SK-N-SH (cell line): ENCODE measurements around the gene GMPPA. TPM values are rescaled to one million over a fixed set of nuclear protein-coding genes. Genes with fewer than 3 reads are reported as not detected.

ENCODE experiments used
- CTCF ChIA-PET: fragments of 300-600, 350-600 bp; formaldehyde crosslinking; extraction: SDS; loops from one replicate; lab custom pipeline; 2021; lab: Yijun Ruan, JAX
- POLR2A ChIA-PET: fragments of 350-600 bp; sonication (Branson Sonifier 250); formaldehyde crosslinking; extraction: SDS; loops from one replicate; lab custom pipeline; 2020; ENCODE audit warnings: antibody characterized with exemption, inconsistent platforms; lab: Yijun Ruan, JAX
- DNase-seq: peaks from one replicate; pipeline ENCODE4 v3.0.0; 2012
- H2AFZ ChIP-seq: fragments of 200-600 bp; sonication (generic); 2 replicates; pipeline ENCODE4 v1.8.1; 2016; ENCODE audit warnings: antibody characterized with exemption, mild to moderate bottlenecking, low read depth
- H3F3A ChIP-seq: fragments of 200-600 bp; sonication (generic); replicated peaks from 2 replicates; pipeline ENCODE3; 2016; ENCODE audit warnings: antibody characterized with exemption, mild to moderate bottlenecking; ENCODE audit not compliant: insufficient read depth
- H3K27ac ChIP-seq, 2 experiments: fragments of 200-500 bp in 1 of 2; fragments of 200-600 bp in 1 of 2; sonication (Bioruptor generic) in 1 of 2; sonication (generic), shearing (Covaris generic) in 1 of 2; 2 replicates each; pipeline versions ENCODE4 v1.5.1 to v1.6.1; 2014 to 2016; ENCODE audit warnings: low read depth in 2 of 2, inconsistent platforms in 1 of 2, low read length in 1 of 2, mild to moderate bottlenecking in 1 of 2, mixed read lengths in 1 of 2
- H3K27me3 ChIP-seq: fragments of 200-600 bp; sonication (generic), shearing (Covaris generic); 2 replicates; pipeline ENCODE4 v1.6.1; 2016; ENCODE audit warnings: mixed run types; ENCODE audit not compliant: insufficient read depth
- H3K36me3 ChIP-seq, 2 experiments: fragments of 200-500 bp in 1 of 2; fragments of 200-600 bp in 1 of 2; sonication (Bioruptor generic) in 1 of 2; sonication (generic) in 1 of 2; replicated peaks in 1 of 2; 2 replicates each; pipeline versions ENCODE3 to v1.5.1; 2014 to 2016; ENCODE audit warnings: low read length in 1 of 2, mild to moderate bottlenecking in 1 of 2; ENCODE audit not compliant: insufficient read depth in 2 of 2, control insufficient read depth in 1 of 2
- H3K4me1 ChIP-seq, 2 experiments: fragments of 200-500 bp in 1 of 2; fragments of 200-600 bp in 1 of 2; sonication (Bioruptor generic) in 1 of 2; sonication (generic), shearing (Covaris generic) in 1 of 2; 2 replicates each; pipeline versions ENCODE4 v1.5.1 to v1.6.1; 2014 to 2016; ENCODE audit warnings: low read depth in 1 of 2, low read length in 1 of 2, mixed run types in 1 of 2; ENCODE audit not compliant: insufficient read depth in 2 of 2, control insufficient read depth in 1 of 2
- H3K4me2 ChIP-seq: fragments of 200-600 bp; sonication (generic), shearing (Covaris generic); 2 replicates; pipeline ENCODE4 v1.6.1; 2017; ENCODE audit warnings: mixed run types
- H3K4me3 ChIP-seq, 2 experiments: fragments of 200-500 bp in 1 of 2; fragments of 200-600 bp in 1 of 2; sonication (Bioruptor generic) in 1 of 2; sonication (generic), shearing (Covaris generic) in 1 of 2; 2 replicates each; pipeline versions ENCODE4 v1.5.1 to v1.8.1; 2014 to 2016; ENCODE audit warnings: low read depth in 2 of 2, inconsistent platforms in 1 of 2, low read length in 1 of 2, mild to moderate bottlenecking in 1 of 2, mixed read lengths in 1 of 2, moderate library complexity in 1 of 2
- H3K79me2 ChIP-seq: fragments of 200-600 bp; sonication (generic); 2 replicates; pipeline ENCODE4 v1.8.1; 2017; ENCODE audit warnings: mild to moderate bottlenecking; ENCODE audit not compliant: insufficient read depth
- H3K9ac ChIP-seq: fragments of 200-600 bp; sonication (generic); 2 replicates; pipeline ENCODE4 v1.6.1; 2017; ENCODE audit warnings: mixed run types
- H3K9me2 ChIP-seq: fragments of 200-600 bp; sonication (generic); 2 replicates; pipeline ENCODE4 v1.6.1; 2017; ENCODE audit warnings: mixed run types
- H3K9me3 ChIP-seq: fragments of 200-600 bp; sonication (generic); 2 replicates; pipeline ENCODE4 v1.6.1; 2017; ENCODE audit warnings: mixed run types, mild to moderate bottlenecking, moderate library complexity
- H4K20me1 ChIP-seq: fragments of 200-600 bp; sonication (generic); 2 replicates; pipeline ENCODE4 v1.6.1; 2017; ENCODE audit warnings: mild to moderate bottlenecking, mixed run types; ENCODE audit not compliant: insufficient read depth
- ELF1 ChIP-seq: IDR thresholded peaks from 2 replicates; pipeline ENCODE4 v1.4.0; 2012
- EP300 ChIP-seq, 2 experiments: IDR thresholded peaks; 2 replicates each; pipeline versions ENCODE4 v1.4.0 to v1.6.1; 2012; ENCODE audit warnings: borderline replicate concordance in 1 of 2, low read depth in 1 of 2, low read length in 1 of 2
- FOSL2 ChIP-seq: IDR thresholded peaks from 2 replicates; pipeline ENCODE4 v1.4.0; 2012; ENCODE audit warnings: low read depth, mild to moderate bottlenecking, moderate library complexity, borderline replicate concordance
- FOXJ3 ChIP-seq: sonication (generic); formaldehyde crosslinking; IDR thresholded peaks from 2 replicates; pipeline ENCODE4 v1.5.1; 2020; ENCODE audit warnings: mild to moderate bottlenecking, missing genetic modification reagents
- GABPA ChIP-seq: IDR thresholded peaks from 2 replicates; pipeline ENCODE4 v1.4.0; 2012; ENCODE audit warnings: low read depth, mild to moderate bottlenecking
- GATA2 ChIP-seq: sonication (generic); formaldehyde crosslinking; IDR thresholded peaks from 2 replicates; pipeline ENCODE4 v1.5.0; 2020; ENCODE audit warnings: mild to moderate bottlenecking, missing genetic modification reagents
- MXI1 ChIP-seq: IDR thresholded peaks from 2 replicates; pipeline ENCODE4 v1.6.1; 2012; ENCODE audit warnings: mild to moderate bottlenecking, low read depth, low read length, improper control_type of control experiment
- PBX3 ChIP-seq: IDR thresholded peaks from 2 replicates; pipeline ENCODE4; 2012
- RAD21 ChIP-seq: IDR thresholded peaks from 2 replicates; pipeline ENCODE4 v1.6.1; 2012; ENCODE audit warnings: mild to moderate bottlenecking, low read length
- RCOR1 ChIP-seq: fragments of 150-350 bp; IDR thresholded peaks from 2 replicates; pipeline ENCODE4 v1.6.1; 2017; ENCODE audit warnings: antibody characterized with exemption, low read length
- RFX5 ChIP-seq: IDR thresholded peaks from 2 replicates; pipeline ENCODE4 v1.6.1; 2012; ENCODE audit warnings: mild to moderate bottlenecking, improper control_type of control experiment, low read length
- SIN3A ChIP-seq: IDR thresholded peaks from 2 replicates; pipeline ENCODE4 v1.6.1; 2012; ENCODE audit warnings: low read depth, mild to moderate bottlenecking, low read length, moderate library complexity, borderline replicate concordance
- TEAD4 ChIP-seq: IDR thresholded peaks from 2 replicates; pipeline ENCODE4 v1.4.0; 2012; ENCODE audit warnings: mild to moderate bottlenecking, borderline replicate concordance; ENCODE audit not compliant: insufficient read depth
- USF2 ChIP-seq: fragments of 150-350 bp; IDR thresholded peaks from 2 replicates; pipeline ENCODE4 v1.6.1; 2017; ENCODE audit warnings: antibody characterized with exemption, low read length, low read depth, borderline replicate concordance
- YY1 ChIP-seq: IDR thresholded peaks from 2 replicates; pipeline ENCODE4 v1.4.0; 2012; ENCODE audit warnings: low read depth, mild to moderate bottlenecking
- ZBTB33 ChIP-seq: IDR thresholded peaks from 2 replicates; pipeline ENCODE4 v1.4.0; 2012; ENCODE audit warnings: low read depth, borderline replicate concordance
- WGBS: methylation state at CpG from one replicate; pipeline ENCODE4 v1.1.6; 2017; ENCODE audit warnings: low lambda C conversion rate; 5-methylcytosine and 5-hydroxymethylcytosine counted together
- polyA plus RNA-seq, 3 experiments: library from polyadenylated mRNA; depleted of rRNA; stranded (reverse); fragments of >200 nt; gene quantifications; 2 replicates each; pipeline ENCODE4 v1.2.3, GENCODE V29; 2012

The GMPPA gene
- polyA plus RNA-seq, 1 of the 3 experiments (the other 2 are of a cell fraction) = 61.3 TPM

- TF ChIP-seq MXI1 = no peak
- TF ChIP-seq EP300 (IDR thresholded peaks at IDR 0.05; ENCODE audit: borderline replicate concordance in 1 of 2, low read depth in 1 of 2, low read length in 1 of 2) = no peak
- TF ChIP-seq SIN3A = no peak
- no peak for TF ChIP-seq GABPA
- TF ChIP-seq ZBTB33 = no peak
Measured at GRCh38 chr2:219482674-219483405, 15.9 kb upstream of the GMPPA start (continued).

GRCh38 chr2:219483451-219484342 lies 15.0 kb upstream of the GMPPA start:
- no peak for TF ChIP-seq FOSL2
- TF ChIP-seq PBX3 = no peak
- no peak for TF ChIP-seq RFX5
- TF ChIP-seq YY1 = no peak
- TF ChIP-seq RCOR1 = no peak
- TF ChIP-seq ELF1 = no peak
- TF ChIP-seq FOXJ3 = no peak
- no peak for TF ChIP-seq EP300 (IDR thresholded peaks at IDR 0.05; ENCODE audit: borderline replicate concordance in 1 of 2, low read depth in 1 of 2, low read length in 1 of 2)
- TF ChIP-seq TEAD4 = no peak
- no peak for TF ChIP-seq GATA2 (CRISPR knock-in tag)
- no peak for TF ChIP-seq RAD21
- TF ChIP-seq USF2 = no peak
- TF ChIP-seq MXI1 = no peak
- TF ChIP-seq, all 33 proteins: peak for 0
- Histone ChIP-seq H3K36me3 (peaks cover 2 to 61% of the 10 kb centered on the region in 2 experiments), H3K4me2 (no peak overlapping the region), H3K4me1 (no peaks in the 10 kb centered on the region), H3K79me2 (no peaks in the 10 kb centered on the region), H3K4me3 (no peak overlapping the region), H3K27ac (no peak overlapping the region), H3K9ac (no peak overlapping the region), H3K27me3 (no peaks in the 10 kb centered on the region), H2AFZ (no peak overlapping the region), H3K9me3 (no peaks in the 10 kb centered on the region), H4K20me1 (no peaks in the 10 kb centered on the region), H3F3A (no peaks in the 10 kb centered on the region), H3K9me2 (no peaks in the 10 kb centered on the region)
- WGBS = 92% methylated on average over 7 of the region's 58 CpGs
- DNase-seq = no peak
- CTCF ChIA-PET = interaction anchor here (0.9 to 62.1 kb wide), 6 partner anchors 11 to 81 kb away, joined by 3 to 2824 read pairs (median 10); partner anchors contain the start of genes ASIC4, CHPF, GMPPA and TMEM198
- POLR2A ChIA-PET = interaction anchor here (2.0 kb wide), 1 partner anchor 15 kb away, joined by 12 read pairs; the partner anchor contains the start of gene GMPPA
